ENCODE measurements around the gene C9orf72. TPM values are rescaled to one million over a fixed set of nuclear protein-coding genes. Genes with fewer than 3 reads are reported as not detected.

Gene C9orf72
- total RNA-seq, 1 donor from 2014 or later = 10.2 TPM

- H3K36me3 Mint-ChIP-seq (ENCODE audit: unreplicated experiment) = no peaks in the 10 kb centered on the region
- no peaks in the 10 kb centered on the region for H3K9me3 Mint-ChIP-seq (ENCODE audit: unreplicated experiment)
- no peaks in the 10 kb centered on the region for H3K4me1 Mint-ChIP-seq (ENCODE audit: unreplicated experiment)
- TF ChIP-seq CTCF (IDR thresholded peaks at IDR 0.05) = no peak
- DNase-seq (ENCODE audit: extremely low spot score, unreplicated experiment) = no peak
- H3K27me3 Mint-ChIP-seq (ENCODE audit: unreplicated experiment) = peaks cover 29% of the 10 kb centered on the region
- H3K27ac Mint-ChIP-seq (ENCODE audit: unreplicated experiment) = no peak overlapping the region
- H3K4me3 Mint-ChIP-seq (ENCODE audit: unreplicated experiment) = no peak overlapping the region
These were observed 55.3 kb downstream of the C9orf72 start for GRCh38 chr9:27518006-27518405.

GRCh38 chr9:27514551-27514950 lies 58.7 kb downstream of the C9orf72 start:
- Mint-ChIP-seq H3K27me3 (ENCODE audit: unreplicated experiment) (peaks cover 32% of the 10 kb centered on the region), H3K4me1 (ENCODE audit: unreplicated experiment) (peaks cover 4% of the 10 kb centered on the region), H3K4me3 (ENCODE audit: unreplicated experiment) (no peak overlapping the region), H3K27ac (ENCODE audit: unreplicated experiment) (no peak overlapping the region), H3K9me3 (ENCODE audit: unreplicated experiment) (no peaks in the 10 kb centered on the region), H3K36me3 (ENCODE audit: unreplicated experiment) (no peaks in the 10 kb centered on the region)
- TF ChIP-seq CTCF (IDR thresholded peaks at IDR 0.05) = no peak
- DNase-seq (ENCODE audit: extremely low spot score, unreplicated experiment) = no peak

GRCh38 chr9:27511771-27512170 lies 61.5 kb downstream of the C9orf72 start:
- Mint-ChIP-seq H3K4me3 (ENCODE audit: unreplicated experiment) (no peak overlapping the region), H3K9me3 (ENCODE audit: unreplicated experiment) (no peaks in the 10 kb centered on the region), H3K27ac (ENCODE audit: unreplicated experiment) (no peak overlapping the region), H3K36me3 (ENCODE audit: unreplicated experiment) (no peaks in the 10 kb centered on the region), H3K4me1 (ENCODE audit: unreplicated experiment) (peaks cover 4% of the 10 kb centered on the region), H3K27me3 (ENCODE audit: unreplicated experiment) (peaks cover 19% of the 10 kb centered on the region)
- TF ChIP-seq CTCF (IDR thresholded peaks at IDR 0.05) = no peak
- no peak for DNase-seq (ENCODE audit: extremely low spot score, unreplicated experiment)

- Mint-ChIP-seq H3K4me3 (ENCODE audit: unreplicated experiment) (no peak overlapping the region), H3K36me3 (ENCODE audit: unreplicated experiment) (no peaks in the 10 kb centered on the region), H3K4me1 (ENCODE audit: unreplicated experiment) (peaks cover 4% of the 10 kb centered on the region), H3K27me3 (ENCODE audit: unreplicated experiment) (peaks cover 17% of the 10 kb centered on the region), H3K27ac (ENCODE audit: unreplicated experiment) (no peak overlapping the region), H3K9me3 (ENCODE audit: unreplicated experiment) (no peaks in the 10 kb centered on the region)
- DNase-seq (ENCODE audit: extremely low spot score, unreplicated experiment) = no peak
- TF ChIP-seq CTCF (IDR thresholded peaks at IDR 0.05) = no peak
These were observed 62.5 kb downstream of the C9orf72 start for GRCh38 chr9:27510780-27511179.

GRCh38 chr9:27506981-27507380 lies 66.3 kb downstream of the C9orf72 start:
- Mint-ChIP-seq H3K9me3 (ENCODE audit: unreplicated experiment) (no peaks in the 10 kb centered on the region), H3K4me1 (ENCODE audit: unreplicated experiment) (peaks cover 4% of the 10 kb centered on the region), H3K36me3 (ENCODE audit: unreplicated experiment) (no peaks in the 10 kb centered on the region), H3K27me3 (ENCODE audit: unreplicated experiment) (peaks cover 22% of the 10 kb centered on the region), H3K4me3 (ENCODE audit: unreplicated experiment) (no peak overlapping the region), H3K27ac (ENCODE audit: unreplicated experiment) (no peak overlapping the region)
- DNase-seq (ENCODE audit: extremely low spot score, unreplicated experiment) = no peak
- TF ChIP-seq CTCF (IDR thresholded peaks at IDR 0.05) = no peak
